ENCODE results near the gene NDUFC2.
"Not testable (repeated sequence)": the region's sequence is repeated elsewhere in the genome, so short reads cannot be mapped to it uniquely, and the experiment has no call there.

Gene NDUFC2

DNA sequence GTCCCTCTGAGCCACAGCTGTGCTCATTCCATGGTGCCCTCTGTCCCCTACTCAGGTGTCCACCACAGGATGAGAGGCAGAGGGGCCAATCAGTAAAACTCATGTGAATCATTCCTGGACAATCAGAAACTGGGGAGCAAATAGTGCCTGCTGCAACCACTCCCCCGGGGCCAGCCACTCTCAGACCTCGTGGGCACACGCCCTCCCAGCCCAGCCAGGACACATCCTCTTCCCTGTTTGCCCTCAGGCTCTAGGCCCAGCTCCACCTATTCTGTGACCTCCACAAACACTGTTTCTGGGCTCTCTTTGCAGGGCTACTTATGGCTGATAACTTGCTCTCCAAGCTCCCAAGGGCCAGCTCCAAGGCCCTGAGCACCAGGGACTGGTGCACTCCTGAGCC, 42.6 kb downstream of the NDUFC2 start:
- no peak overlapping the region for H3K4me3 ChIP-seq (ENCODE audit: low read depth, low read length)
- DNase-seq (ENCODE audit: low read depth), result no peak

DNA sequence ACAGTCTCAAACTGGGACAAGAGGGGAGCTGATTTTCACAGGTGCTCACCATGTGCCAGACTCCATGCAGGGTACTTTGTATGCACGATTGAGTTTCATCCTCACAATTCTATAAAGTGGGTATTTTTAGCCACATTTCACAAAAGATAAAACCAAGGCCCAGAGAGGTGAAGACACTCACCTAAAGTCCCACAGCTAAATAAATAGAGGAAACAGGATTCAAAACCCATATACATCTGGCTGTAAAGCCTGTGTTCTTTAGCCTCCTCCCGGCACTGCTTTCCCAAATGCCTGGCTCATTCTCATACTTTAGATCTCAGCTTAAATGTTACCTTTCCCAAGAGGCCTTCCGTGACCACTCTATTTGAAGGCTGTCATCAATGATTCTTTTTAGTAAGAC, 43.3 kb downstream of the NDUFC2 start:
- H3K4me3 ChIP-seq (ENCODE audit: low read depth, low read length), result no peak overlapping the region
- no peak for DNase-seq (ENCODE audit: low read depth)

DNA sequence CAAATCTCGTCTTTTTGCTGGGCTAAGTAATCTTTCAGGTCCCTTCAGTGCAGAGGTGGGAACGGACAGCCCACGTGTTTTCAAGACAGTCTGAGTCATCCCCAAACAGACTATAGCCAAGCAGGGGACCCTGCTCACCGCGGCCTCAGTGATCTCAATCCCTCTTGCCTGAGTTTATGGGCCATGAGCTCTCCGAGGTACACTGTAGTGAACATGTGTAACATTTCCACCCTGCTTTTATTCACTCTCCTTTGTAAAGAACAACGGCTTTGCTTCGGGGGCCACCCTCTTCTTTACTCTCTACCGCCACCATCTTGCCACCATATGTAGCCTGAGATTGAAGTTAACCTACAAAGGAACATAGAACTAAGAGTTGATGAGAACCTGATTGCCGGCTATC, 45.0 kb downstream of the NDUFC2 start:
- no peak for DNase-seq (ENCODE audit: low read depth)
- H3K4me3 ChIP-seq (ENCODE audit: low read depth, low read length), result no peak overlapping the region

DNA sequence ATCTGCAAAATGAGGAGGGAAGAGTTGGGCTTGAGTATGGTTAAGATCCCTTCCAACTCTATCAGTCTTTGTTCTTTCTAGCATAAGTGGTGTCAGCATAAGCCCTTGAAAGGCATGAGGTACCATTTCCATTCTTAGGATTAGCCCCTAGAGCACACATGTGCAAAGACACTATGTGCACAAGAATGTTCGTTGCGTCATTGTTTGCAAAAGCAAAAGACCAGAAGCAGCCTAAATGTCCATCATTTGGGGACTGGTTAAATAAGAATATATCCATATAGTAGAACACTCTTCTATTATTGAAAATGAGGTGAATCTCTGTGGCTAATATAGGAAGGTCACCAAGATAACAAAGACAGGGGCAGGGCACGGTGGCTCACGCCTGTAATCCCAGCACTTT, 46.6 kb downstream of the NDUFC2 start:
- no peak for DNase-seq (ENCODE audit: low read depth)
- H3K4me3 ChIP-seq (ENCODE audit: low read depth, low read length), result no peak overlapping the region

- no peak for DNase-seq (ENCODE audit: low read depth)
- no peak overlapping the region for H3K4me3 ChIP-seq (ENCODE audit: low read depth, low read length)
Measured at GRCh38 chr11:78032090-78032489, 47.6 kb downstream of the NDUFC2 start.

DNA sequence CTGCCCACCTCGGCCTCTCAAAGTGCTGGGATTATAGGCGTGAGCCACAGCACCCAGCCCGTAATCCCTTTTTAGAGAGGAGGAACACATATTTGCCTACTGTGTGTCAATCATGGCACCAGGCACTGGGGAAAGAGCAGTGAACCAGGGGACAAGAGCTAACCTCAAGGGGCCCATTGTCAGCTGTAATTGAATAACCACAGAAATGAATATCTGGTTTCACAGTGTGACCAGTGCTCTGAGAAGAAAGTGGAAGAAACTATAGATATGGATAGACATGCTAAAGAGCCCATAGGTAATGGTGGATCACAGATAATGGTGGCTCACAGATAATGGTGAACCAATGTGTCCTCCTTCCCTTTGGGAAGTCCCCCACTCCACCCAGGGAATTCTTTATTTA, 48.0 kb downstream of the NDUFC2 start:
- DNase-seq (ENCODE audit: low read depth), result no peak
- H3K4me3 ChIP-seq (ENCODE audit: low read depth, low read length), result no peak overlapping the region

- peak; percentile 69 for DNase-seq (ENCODE audit: low read depth)
- no peak overlapping the region for H3K4me3 ChIP-seq (ENCODE audit: low read depth, low read length)
Measured at GRCh38 chr11:78030429-78031325, 49.0 kb downstream of the NDUFC2 start.

DNA sequence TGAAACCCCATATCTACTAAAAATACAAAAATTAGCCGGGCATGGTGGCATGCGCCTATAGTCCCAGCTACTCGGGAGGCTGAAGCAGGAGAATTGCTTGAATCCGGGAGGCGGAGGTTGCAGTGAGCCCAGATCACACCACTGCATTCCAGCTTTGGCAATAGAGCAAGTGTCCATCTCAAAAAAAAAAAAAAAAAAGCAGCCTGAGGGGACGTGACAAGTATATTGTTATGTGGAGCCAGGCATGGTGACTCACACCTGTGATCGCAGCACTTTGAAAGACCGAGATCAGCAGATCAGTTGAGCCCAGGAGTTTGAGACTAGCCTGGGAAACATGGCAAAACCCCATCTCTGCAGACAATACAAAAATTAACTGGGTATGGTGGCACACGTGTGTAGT, 51.2 kb downstream of the NDUFC2 start:
- DNase-seq (ENCODE audit: low read depth); H3K4me3 ChIP-seq (ENCODE audit: low read depth, low read length): not testable (repeated sequence)

DNA sequence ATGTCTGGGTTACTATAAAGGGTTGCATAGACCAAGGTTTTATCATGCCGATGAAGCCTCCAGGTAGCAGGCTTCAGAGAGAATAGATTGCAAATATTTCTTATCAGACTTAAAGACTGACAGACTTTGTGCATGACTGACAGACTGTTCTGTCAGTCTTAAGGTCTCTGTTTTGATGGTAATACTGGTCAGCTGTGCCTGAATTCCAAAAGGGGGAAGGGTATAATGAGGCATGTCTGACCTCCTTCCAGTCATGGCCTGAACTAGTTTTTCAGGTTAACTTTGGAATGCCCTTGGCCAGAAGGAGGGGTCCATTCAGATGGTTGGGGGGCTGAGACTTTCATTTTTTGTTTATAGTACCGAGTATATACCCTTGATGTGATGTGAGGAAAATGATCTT, 51.9 kb downstream of the NDUFC2 start:
- DNase-seq (ENCODE audit: low read depth), result no peak

DNA sequence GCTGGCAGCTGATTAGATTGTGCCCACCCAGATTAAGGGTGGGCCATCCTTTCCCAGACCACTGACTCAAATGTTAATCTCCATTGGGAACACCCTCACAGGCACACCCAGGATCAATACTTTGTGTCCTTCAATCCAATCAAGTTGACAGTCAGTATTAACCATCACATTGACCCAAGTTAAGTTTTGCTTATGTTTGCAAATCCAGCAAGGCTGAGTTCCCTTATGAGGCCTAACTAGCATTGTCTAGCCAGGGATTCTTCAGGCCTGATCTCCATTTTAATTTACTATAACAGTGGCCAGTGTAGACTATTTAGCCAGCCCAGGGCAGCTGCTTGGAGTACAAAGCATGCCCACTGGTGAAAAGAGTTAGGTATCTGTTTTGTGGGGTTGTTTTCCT, 54.3 kb downstream of the NDUFC2 start:
- H3K4me3 ChIP-seq (ENCODE audit: low read depth, low read length), result no peak overlapping the region
- no peak for DNase-seq (ENCODE audit: low read depth)

More for the DNA sequence above, 51.9 kb downstream of the NDUFC2 start:
- no peak overlapping the region for H3K4me3 ChIP-seq (ENCODE audit: low read depth, low read length)

DNA sequence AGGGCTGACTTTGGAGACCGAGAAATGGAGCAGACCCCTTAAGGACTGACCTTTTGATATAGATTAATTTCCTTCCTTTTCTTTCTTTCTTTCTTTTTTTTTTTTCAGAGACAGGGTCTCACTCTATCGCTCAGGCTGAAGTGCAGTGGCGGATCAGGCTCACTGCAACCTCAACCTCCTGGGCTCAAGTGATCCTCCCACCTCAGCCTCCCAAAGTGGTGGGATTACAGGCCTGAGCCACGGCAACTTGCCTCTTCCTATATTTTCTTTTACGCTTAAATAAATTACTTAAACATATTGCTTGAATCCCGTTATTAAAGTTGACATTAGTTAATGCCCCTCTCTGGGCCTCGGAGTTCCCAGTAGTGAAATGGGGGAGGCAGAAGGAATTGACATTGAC, 56.2 kb downstream of the NDUFC2 start:
- H3K4me3 ChIP-seq (ENCODE audit: low read depth, low read length), result peak overlapping the region; percentile 42
- DNase-seq (ENCODE audit: low read depth), result no peak

DNA sequence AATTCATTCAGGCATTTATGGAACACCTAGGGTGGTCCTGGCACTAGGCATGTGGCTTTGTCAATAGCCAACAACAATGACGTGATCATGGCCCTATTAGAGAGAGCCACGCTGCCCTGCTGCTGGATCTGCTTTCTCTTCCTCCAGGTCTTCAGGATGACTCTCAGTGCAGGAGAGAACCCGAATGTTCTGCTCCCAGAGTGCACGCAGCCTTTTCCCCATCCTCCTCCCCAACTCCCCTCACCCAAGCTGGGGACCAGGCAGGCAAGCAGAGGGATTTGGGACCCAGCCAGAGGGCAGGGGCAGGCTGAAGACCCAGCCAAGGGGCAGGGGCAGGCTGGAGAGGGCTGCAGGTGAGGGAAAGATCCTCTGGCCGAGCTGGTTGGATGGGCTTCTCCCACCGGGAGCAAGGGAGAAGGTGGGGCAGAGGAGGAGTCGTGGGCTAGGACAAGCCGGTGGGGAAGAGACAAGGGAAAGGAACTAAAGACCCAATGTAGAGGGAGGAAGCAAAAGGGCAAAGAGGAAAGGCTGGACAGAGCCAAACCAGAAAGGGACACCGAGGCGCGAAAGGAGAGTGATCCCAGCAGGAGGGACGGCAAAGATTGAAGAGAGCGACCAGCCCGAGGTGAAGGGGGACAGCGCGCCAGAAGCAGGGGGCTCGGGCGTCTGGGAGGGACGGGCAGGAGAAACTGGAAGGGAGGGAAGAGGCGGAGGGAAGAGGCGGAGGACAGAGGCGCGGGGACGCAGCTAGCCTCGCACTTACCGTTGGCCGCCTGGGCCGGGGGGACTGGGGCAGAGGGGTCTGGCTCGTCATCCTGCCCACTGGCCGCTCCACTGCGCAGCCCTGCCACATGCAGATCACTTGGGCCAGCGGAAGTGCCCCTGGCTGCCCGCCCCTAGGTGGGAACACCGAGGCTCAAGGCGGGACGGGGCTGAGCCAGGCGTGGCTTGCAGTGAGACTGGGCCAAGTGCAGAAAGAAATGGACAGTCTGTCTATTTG, 57.0 kb downstream of the NDUFC2 start, which contains the start of gene KCTD14:
Gene KCTD14 (minus strand): TSS at position 880 of the 1,000 bp plus-strand sequence. CDS start 27 bp downstream, at position 853.
- no peak for DNase-seq (ENCODE audit: low read depth)
- peak within 1 kb of the TSS; percentile 42 for H3K4me3 ChIP-seq (ENCODE audit: low read depth, low read length)

GRCh38 chr11:78021611-78022010, 58.1 kb downstream of the NDUFC2 start:
- no peak for DNase-seq (ENCODE audit: low read depth)

DNA sequence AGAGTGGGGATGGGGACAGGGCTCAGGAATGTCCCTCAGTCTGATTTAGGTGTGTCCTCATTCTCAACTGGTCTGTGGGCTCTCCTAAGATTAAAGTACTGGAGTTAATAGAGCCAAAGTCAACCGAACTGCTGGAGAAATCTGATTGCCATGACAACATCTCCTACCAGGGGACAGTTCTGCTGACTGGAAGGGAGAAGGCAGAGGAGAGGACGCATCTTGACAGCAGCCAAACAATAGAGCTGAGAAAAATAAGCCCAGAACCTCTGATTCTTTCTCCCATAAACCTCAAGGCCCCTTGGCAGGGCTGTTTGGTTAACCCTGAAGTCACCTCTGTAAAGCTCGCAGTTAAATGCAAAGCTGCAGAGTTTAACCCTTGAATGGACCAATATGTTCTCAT, 59.4 kb downstream of the NDUFC2 start:
- no peak for DNase-seq (ENCODE audit: low read depth)
- no peak overlapping the region for H3K4me3 ChIP-seq (ENCODE audit: low read depth, low read length)

More at GRCh38 chr11:78021611-78022010, 58.1 kb downstream of the NDUFC2 start:
- H3K4me3 ChIP-seq (ENCODE audit: low read depth, low read length), result no peak overlapping the region

DNA sequence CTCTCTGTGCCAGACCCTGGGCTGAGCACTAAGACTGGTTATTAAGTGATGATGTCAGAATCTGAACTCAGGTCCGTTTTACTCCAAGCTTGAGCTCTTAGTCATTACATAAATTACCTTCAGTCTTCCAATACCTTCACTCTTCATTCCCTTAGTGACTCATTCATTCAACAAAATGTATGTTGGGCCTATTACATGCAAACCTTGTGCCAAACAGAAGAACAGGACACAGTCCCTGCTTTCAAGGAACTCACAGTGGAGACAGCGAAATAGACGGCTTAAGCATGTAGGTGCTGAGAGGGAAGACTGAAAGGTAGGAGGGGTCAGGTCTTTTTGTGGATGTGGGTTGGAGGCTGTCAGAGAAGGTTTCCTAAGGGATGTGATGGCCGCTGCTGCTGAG, 59.9 kb downstream of the NDUFC2 start:
- no peak overlapping the region for H3K4me3 ChIP-seq (ENCODE audit: low read depth, low read length)
- DNase-seq (ENCODE audit: low read depth), result no peak
